ENCODE measurements around the gene FIBCD1.

GRCh38 chr9:130881516-130881915 lies 57.5 kb downstream of the FIBCD1 start:
- TF ChIP-seq, protein P1, sequence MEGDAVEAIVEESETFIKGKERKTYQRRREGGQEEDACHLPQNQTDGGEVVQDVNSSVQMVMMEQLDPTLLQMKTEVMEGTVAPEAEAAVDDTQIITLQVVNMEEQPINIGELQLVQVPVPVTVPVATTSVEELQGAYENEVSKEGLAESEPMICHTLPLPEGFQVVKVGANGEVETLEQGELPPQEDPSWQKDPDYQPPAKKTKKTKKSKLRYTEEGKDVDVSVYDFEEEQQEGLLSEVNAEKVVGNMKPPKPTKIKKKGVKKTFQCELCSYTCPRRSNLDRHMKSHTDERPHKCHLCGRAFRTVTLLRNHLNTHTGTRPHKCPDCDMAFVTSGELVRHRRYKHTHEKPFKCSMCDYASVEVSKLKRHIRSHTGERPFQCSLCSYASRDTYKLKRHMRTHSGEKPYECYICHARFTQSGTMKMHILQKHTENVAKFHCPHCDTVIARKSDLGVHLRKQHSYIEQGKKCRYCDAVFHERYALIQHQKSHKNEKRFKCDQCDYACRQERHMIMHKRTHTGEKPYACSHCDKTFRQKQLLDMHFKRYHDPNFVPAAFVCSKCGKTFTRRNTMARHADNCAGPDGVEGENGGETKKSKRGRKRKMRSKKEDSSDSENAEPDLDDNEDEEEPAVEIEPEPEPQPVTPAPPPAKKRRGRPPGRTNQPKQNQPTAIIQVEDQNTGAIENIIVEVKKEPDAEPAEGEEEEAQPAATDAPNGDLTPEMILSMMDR (IDR thresholded peaks at IDR 0.05), result no peak
- TF ChIP-seq POLR2A (IDR thresholded peaks at IDR 0.05), result no peak
